A549 (cell line): ENCODE measurements around the gene ATF4.

Experiments used
- BHLHE40 ChIP-seq: IDR thresholded peaks from 2 replicates; pipeline ENCODE4 v1.6.1; 2012; ENCODE audit warnings: low read depth, low read length, inconsistent platforms
- CTCF ChIP-seq: fragments of >200 bp; sonication (Bioruptor Twin); formaldehyde crosslinking; IDR thresholded peaks from 3 replicates; pipeline ENCODE4 v1.5.1; 2016
- EP300 ChIP-seq, 2 experiments: fragments of >200 bp; sonication (Bioruptor Twin); formaldehyde crosslinking; IDR thresholded peaks; 2 replicates in 1 of 2; 3 replicates in 1 of 2; pipeline ENCODE4 v1.6.1; 2016 to 2017
- HMGXB4 ChIP-seq: fragments of 250-450 bp; sonication (Bioruptor Pico); IDR thresholded peaks from 2 replicates; pipeline ENCODE4 v1.5.0; 2021; ENCODE audit warnings: mild to moderate bottlenecking, moderate library complexity, borderline replicate concordance
- HOXA7 ChIP-seq: fragments of 250-450 bp; sonication (Bioruptor Pico); IDR thresholded peaks from 2 replicates; pipeline ENCODE4 v1.5.0; 2020; ENCODE audit warnings: mild to moderate bottlenecking, moderate library complexity
- JUNB ChIP-seq: fragments of >200 bp; sonication (Bioruptor Twin); formaldehyde crosslinking; IDR thresholded peaks from 2 replicates; pipeline ENCODE4 v1.6.1; 2016
- KDM1A ChIP-seq: fragments of 200-600 bp; sonication (generic); IDR thresholded peaks from 2 replicates; pipeline ENCODE4 v1.6.1; 2016; ENCODE audit warnings: low read depth, mild to moderate bottlenecking
- MAFK ChIP-seq: fragments of 450-650 bp; IDR thresholded peaks from 2 replicates; pipeline ENCODE4 v1.6.1; 2014; ENCODE audit not compliant: partially characterized antibody
- MAX ChIP-seq: IDR thresholded peaks from 2 replicates; pipeline ENCODE4 v1.6.1; 2012
- POLR2A ChIP-seq: IDR thresholded peaks from 2 replicates; pipeline ENCODE4 v1.6.1; 2012; ENCODE audit warnings: mild to moderate bottlenecking, low read length
- REST ChIP-seq: fragments of 200-600 bp; sonication (generic); IDR thresholded peaks from 2 replicates; pipeline ENCODE4 v1.6.1; 2016; ENCODE audit warnings: antibody characterized with exemption, mild to moderate bottlenecking, moderate library complexity

GRCh38 chr22:39520226-39521105 is at the start of gene ATF4:
- TF ChIP-seq CTCF, result no peak
- TF ChIP-seq KDM1A, result no peak
- TF ChIP-seq MAFK, result no peak
- TF ChIP-seq POLR2A, result peak; percentile 87
- TF ChIP-seq HMGXB4 (CRISPR knock-in tag), result no peak; the same call in 1 of the 2 replicates
- TF ChIP-seq MAX, result peak; percentile 87
- no peak for TF ChIP-seq JUNB
- 0 out of 2 replicates have a peak, but pooled peaks have one; percentile 16 for TF ChIP-seq REST
- no peak for TF ChIP-seq EP300 (IDR thresholded peaks at IDR 0.05)
- TF ChIP-seq HOXA7 (CRISPR knock-in tag), result peak; percentile 53; the same call in 1 of the 2 replicates
- no peak for TF ChIP-seq BHLHE40
